ENCODE results near the gene KLHL33. TPM values are rescaled to one million over a fixed set of nuclear protein-coding genes. Genes with fewer than 3 reads are reported as not detected.

The KLHL33 gene, protein sequence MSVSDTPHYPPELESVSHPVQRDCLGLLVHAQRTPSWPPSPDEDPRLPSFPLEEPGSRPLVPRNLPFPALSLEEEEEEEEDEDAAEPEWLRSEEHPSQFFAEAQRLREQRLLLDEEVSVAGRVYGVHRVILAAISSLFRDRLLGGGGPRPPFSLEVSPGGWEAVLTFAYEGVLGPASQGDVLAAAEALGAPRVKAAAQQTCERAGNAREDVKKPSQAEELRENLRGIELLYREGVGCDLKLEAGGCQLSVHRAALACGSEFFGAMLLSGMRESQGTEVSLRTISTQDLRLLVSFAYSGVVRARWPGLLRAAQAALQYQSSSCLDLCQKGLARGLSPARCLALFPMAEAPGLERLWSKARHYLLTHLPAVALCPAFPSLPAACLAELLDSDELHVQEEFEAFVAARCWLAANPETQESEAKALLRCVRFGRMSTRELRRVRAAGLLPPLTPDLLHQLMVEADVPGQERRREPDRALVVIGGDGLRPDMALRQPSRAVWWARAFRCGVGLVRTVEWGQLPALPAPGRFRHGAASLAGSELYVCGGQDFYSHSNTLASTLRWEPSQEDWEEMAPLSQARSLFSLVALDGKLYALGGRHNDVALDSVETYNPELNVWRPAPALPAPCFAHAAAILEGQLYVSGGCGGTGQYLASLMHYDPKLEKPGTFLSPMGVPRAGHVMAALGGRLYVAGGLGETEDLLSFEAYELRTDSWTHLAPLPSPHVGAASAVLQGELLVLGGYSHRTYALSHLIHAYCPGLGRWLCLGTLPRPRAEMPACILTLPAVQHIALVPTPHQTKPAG
- total RNA-seq: 0.10 TPM

DNA sequence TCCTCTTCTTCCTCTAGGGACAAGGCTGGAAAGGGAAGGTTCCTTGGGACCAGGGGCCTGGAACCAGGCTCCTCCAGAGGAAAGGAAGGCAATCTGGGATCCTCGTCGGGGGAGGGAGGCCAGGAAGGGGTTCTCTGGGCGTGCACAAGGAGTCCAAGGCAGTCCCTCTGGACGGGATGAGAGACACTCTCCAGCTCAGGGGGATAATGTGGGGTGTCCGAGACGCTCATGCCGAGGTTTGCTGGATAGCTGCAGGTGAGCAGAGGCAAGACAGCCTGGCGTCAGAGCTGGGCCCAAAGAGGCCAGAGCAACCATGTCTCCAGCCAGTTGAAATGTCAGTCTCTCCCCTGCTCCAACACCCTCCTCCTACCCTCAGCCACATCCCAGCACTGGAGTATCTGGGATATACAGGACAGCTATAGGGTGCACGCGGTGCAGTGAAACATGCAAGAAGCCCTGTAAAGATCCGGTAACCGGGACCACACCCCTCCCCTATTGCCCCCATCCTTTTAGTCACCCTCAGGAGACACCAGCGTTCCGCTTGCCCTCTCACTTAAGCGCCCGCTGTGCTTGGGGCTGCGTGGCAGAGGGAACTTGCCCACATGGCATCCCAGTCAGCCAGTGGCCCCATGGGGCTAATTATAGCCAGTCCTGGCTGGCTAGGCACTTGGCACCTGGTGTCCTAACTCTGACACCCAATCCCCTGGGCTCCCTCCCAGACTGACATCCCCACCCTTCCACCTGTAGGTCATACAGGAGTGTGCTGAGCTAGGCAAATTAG lies at the start of gene KLHL33:
Gene KLHL33, minus strand, starts transcription at position 585 of the 781 bp plus-strand sequence. Its CDS starts 355 bp downstream, at position 230.
- Histone ChIP-seq H3K4me3 (ENCODE audit: low read length) (no peak within 1 kb of the TSS), H3K27me3 (ENCODE audit: insufficient read depth, low read length) (no peaks in the 10 kb centered on the region), H3K4me1 (ENCODE audit: insufficient read depth, low read length) (peaks cover 27% of the 10 kb centered on the region), H3K9me3 (ENCODE audit: low read depth, low read length) (no peaks in the 10 kb centered on the region)

GRCh38 chr14:20482382-20482781 lies 46.4 kb upstream of the KLHL33 start:
- Histone ChIP-seq H3K4me3 (ENCODE audit: low read length) (no peak overlapping the region), H3K9me3 (ENCODE audit: low read depth, low read length) (no peaks in the 10 kb centered on the region), H3K27me3 (ENCODE audit: insufficient read depth, low read length) (no peaks in the 10 kb centered on the region), H3K4me1 (ENCODE audit: insufficient read depth, low read length) (peaks cover 26% of the 10 kb centered on the region)

DNA sequence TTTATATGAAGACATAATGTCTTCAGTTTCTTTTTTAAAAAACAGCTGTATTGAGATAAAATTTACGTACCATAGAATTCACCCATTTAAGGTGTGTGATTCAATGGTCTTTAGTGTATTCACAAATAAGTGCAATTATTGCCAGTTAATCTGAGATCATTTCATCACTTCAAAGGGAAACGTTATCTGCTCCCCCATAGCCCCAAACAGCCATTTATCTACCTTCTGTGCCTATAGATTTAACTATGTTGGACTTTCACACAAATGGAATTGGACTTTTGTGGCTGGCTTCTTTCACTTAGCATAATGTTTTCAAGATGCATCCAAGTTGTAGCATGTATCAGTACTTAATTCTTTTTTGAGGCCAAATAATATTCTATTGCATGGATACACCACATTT lies 42.9 kb upstream of the KLHL33 start:
- Histone ChIP-seq H3K4me1 (ENCODE audit: insufficient read depth, low read length) (peaks cover 33% of the 10 kb centered on the region), H3K9me3 (ENCODE audit: low read depth, low read length) (no peaks in the 10 kb centered on the region), H3K27me3 (ENCODE audit: insufficient read depth, low read length) (no peaks in the 10 kb centered on the region), H3K4me3 (ENCODE audit: low read length) (no peak overlapping the region)

DNA sequence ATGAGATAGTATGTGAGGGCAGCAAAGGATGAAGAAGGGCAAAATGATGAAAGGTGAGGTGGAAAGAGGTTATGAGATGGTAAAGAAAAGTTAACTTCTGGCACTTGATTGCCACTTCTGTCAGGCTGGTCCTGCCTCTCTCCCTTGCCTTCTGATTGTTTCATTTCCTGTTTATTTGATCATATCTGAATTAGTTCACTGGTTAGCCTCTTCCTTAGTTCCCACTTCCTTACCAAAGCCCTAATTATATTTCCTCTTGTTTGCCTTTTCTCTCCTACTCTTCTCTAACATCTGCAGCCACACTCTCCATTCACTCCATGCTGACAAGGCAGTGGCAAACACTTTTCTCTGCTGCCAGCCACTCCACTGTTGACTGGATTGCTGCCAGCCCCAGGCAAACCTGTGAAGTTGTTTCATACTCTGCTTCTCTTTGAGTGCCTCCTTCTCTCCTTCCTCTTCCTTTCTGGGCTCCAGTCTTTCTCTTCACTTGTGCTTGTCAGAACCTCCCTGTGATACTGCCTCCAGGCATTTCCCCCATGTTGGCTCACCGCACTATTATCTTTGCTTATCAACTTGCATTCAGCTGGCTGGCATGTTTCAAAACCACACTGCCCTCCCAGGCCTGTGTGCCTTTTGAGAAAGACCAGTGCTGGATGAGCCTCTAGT lies 41.4 kb upstream of the KLHL33 start:
- Histone ChIP-seq H3K27me3 (ENCODE audit: insufficient read depth, low read length) (no peaks in the 10 kb centered on the region), H3K4me3 (ENCODE audit: low read length) (no peak overlapping the region), H3K9me3 (ENCODE audit: low read depth, low read length) (no peaks in the 10 kb centered on the region), H3K4me1 (ENCODE audit: insufficient read depth, low read length) (peaks cover 38% of the 10 kb centered on the region)

DNA sequence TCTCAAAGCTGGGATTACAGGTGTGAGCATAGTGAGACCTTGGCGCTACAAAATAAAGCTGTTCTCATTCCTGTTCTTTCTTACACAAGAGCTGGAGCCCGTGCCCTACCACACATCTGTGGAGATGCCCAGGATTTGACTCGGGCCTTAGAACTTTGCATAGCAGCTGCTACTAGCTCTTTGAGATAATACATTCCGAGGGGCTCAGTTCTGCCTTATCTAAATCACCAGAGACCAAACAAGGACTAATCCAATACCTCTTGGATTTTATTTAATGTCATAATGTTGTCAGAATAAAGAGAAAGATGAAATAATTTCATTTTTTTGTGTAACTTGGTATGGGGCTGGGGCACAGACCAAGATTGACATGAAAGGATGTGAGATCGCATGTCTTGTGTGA lies 40.8 kb upstream of the KLHL33 start:
- no peaks in the 10 kb centered on the region for H3K9me3 ChIP-seq (ENCODE audit: low read depth, low read length)
- no peak overlapping the region for H3K4me3 ChIP-seq (ENCODE audit: low read length)
- H3K27me3 ChIP-seq (ENCODE audit: insufficient read depth, low read length): no peaks in the 10 kb centered on the region
- peaks cover 44% of the 10 kb centered on the region for H3K4me1 ChIP-seq (ENCODE audit: insufficient read depth, low read length)

DNA sequence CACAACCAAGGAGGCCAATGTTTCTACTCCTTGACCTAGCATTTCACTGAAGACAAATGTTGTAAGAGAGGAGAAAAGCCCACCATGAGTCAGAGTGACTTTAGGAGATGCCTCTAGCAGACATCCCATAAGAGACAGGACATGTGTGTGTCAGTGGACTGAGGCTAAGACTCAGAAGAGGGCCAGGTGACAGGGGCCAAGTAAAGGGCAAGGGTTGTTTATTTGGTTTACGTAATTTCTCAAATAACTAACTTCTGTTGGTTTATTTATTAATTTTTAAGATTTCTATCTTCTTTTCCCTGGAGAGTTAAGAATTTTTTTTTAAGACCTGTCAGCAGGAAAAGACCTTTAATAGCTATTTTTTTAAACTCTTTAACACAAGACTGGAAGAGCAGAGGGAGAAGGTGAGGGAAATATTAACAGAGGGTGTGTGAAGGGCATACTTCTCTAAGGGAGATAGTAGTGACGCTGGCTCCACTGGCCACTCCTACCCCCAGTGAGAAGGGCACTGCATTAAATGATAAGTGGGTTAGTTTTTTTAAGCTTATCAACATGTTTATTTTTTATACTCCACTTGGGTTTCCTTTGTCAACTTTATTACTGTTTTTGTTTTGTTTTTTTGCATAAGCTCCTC lies 36.7 kb upstream of the KLHL33 start:
- Histone ChIP-seq H3K4me3 (ENCODE audit: low read length) (no peak overlapping the region), H3K4me1 (ENCODE audit: insufficient read depth, low read length) (peaks cover 57% of the 10 kb centered on the region), H3K9me3 (ENCODE audit: low read depth, low read length) (no peaks in the 10 kb centered on the region), H3K27me3 (ENCODE audit: insufficient read depth, low read length) (no peaks in the 10 kb centered on the region)

DNA sequence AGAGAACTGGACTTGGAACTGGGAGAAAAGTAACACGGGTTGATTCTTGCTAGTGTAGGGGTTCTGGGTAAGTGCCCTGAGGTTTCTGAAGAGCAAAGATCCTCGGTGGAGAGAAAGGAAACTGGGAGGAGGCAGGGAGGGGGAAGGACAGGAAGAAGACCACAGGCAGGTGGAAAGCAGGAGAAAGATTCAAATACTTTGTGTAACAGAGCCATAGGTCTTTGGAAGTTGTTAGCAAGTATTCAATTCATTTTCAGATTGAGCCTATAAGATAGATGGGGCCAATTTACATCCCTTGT lies 34.6 kb upstream of the KLHL33 start:
- Histone ChIP-seq H3K27me3 (ENCODE audit: insufficient read depth, low read length) (no peaks in the 10 kb centered on the region), H3K4me1 (ENCODE audit: insufficient read depth, low read length) (peaks cover 36% of the 10 kb centered on the region), H3K9me3 (ENCODE audit: low read depth, low read length) (no peaks in the 10 kb centered on the region), H3K4me3 (ENCODE audit: low read length) (peak overlapping the region; percentile 60)

DNA sequence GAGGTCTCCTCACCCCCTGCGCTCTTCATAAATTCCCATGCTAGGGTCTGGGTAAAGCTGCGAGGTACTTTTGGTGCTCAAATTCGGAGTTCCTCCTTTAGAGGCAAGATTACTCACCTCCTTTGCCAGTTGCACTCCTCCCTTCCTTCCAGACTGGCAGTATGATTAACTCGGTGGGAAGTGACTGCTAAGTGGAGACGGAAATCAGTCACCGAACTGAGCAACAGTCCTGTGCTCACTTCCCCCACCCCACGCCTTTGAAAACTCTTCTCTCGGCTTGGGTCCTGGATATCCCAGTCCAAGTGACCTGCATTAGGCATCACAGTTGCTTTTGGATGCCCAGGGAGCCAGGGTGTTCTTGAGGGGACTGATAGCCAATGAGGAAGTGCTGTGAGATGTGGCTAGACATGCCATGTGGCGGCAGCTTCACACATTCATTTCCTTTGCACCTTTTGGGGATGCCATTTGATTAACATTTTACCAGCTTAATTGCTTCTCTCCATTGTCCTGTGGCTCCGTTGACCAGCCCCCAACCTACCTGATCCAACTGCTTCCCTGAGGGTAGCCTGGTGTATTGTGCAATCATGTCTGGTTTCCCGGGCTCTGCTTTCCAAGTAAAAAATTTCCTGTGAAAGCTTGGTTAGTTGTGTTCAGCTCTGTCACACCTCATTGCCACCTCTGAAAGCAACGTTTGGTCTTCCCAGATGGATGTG lies 34.1 kb upstream of the KLHL33 start:
- H3K4me1 ChIP-seq (ENCODE audit: insufficient read depth, low read length): peaks cover 35% of the 10 kb centered on the region
- H3K27me3 ChIP-seq (ENCODE audit: insufficient read depth, low read length): no peaks in the 10 kb centered on the region
- peak overlapping the region; percentile 60 for H3K4me3 ChIP-seq (ENCODE audit: low read length)
- H3K9me3 ChIP-seq (ENCODE audit: low read depth, low read length): no peaks in the 10 kb centered on the region

DNA sequence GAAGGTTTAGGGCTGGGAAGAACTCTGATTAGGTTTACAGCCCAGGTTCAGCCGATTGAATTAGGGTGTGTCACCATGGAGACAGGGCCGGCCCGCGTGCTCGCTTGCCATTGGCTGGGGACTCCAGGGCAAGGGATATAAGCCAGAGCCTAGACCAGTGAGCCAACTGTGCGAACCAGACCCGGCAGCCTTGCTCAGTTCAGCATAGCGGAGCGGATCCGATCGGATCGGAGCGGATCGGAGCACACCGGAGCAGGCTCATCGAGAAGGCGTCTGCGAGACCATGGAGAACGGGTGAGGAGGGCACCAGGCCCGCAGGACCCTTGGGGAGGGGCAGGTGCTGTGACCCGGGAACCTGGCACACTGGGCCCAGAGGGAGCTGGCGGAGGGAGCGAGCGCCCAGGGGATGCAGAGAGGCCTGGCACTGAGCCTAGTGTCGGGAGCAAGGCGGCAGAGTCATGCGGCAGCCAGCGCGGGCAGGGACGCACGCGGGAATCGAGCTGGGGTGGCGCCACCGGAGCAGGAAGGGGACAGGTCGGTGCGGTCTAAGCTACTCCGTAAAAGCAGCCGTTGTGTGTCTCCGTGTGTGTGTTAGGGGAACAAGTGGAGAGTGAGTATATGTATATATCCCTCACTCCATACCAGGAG lies 33.4 kb upstream of the KLHL33 start, which contains the start of gene PNP:
Gene PNP, plus strand, starts transcription at position 165 of the 648 bp plus-strand sequence. Its CDS starts 119 bp downstream, at position 284.
- Histone ChIP-seq H3K4me3 (ENCODE audit: low read length) (peak within 1 kb of the TSS; percentile 60), H3K4me1 (ENCODE audit: insufficient read depth, low read length) (peaks cover 35% of the 10 kb centered on the region), H3K9me3 (ENCODE audit: low read depth, low read length) (no peaks in the 10 kb centered on the region), H3K27me3 (ENCODE audit: insufficient read depth, low read length) (no peaks in the 10 kb centered on the region)

DNA sequence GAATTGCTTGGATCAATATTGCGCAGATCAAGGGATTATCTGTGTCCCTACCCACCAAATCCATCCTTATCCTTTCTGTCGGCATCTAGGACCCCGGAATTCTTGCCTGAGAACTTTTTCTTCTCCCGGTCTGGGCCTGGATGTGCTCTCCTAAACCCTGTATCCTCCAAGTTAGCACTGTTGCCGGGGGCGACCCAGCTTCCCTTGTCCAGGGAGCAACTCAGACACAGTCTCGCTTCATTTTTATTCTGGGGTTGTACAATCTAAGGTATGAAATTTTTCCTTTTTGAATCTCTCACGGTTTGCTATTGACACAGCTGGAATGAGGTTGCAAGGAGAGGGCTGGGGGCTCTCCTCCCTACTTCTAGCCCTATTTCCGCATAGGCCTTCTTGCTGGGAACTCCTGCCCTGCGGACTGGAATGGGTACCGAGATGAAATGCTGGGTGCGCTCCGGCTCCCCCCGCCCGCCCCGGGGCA lies 32.8 kb upstream of the KLHL33 start:
- no peaks in the 10 kb centered on the region for H3K9me3 ChIP-seq (ENCODE audit: low read depth, low read length)
- peaks cover 35% of the 10 kb centered on the region for H3K4me1 ChIP-seq (ENCODE audit: insufficient read depth, low read length)
- no peaks in the 10 kb centered on the region for H3K27me3 ChIP-seq (ENCODE audit: insufficient read depth, low read length)
- peak overlapping the region; percentile 60 for H3K4me3 ChIP-seq (ENCODE audit: low read length)

DNA sequence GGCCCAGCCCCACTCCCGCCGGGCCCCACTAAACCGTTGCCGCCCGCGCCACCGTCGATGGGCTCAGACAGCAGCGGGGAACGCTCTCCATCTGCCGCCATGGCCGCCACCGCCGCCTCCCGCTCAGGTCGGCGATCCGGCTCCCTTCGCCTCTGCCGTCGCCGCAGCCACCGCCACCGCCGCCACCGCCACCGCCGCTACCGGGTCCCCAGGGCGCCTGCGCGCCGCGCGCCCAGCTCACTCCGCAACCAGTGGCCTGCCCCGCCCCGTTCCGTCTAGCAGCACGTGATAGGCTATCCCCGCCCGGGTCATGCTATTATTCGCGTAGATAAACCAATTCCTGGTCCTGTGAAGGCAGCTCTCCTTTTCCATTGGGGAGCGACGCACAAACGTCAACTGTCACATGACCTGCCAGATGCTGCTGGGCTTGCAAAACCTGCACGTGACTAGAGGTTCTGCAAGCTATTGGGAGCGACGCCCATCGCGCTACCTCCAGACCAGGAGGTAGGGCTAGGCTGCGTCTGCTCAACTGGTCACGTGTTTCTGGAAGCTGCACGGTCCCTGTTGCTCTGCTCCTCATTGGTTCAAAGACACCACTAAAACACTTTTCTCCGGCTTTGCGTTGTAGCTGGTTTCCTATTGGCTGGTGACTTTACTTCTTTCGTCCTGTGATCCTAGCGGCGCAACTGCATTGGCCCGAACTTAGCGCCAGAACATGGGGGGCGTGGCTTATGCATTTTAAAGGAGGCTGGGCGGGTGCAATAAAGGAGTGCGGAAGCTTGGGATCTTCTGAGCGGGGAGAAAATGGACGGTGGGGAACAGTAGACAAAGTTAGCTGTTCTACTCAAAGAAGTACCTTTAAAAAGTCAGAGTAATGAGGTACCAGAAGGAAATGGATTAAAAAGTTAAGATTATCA lies 25.5 kb upstream of the KLHL33 start, which contains the start of gene PIP4P1:
Gene PIP4P1, minus strand, starts transcription at position 210 of the 917 bp plus-strand sequence. Its CDS starts 109 bp downstream, at position 101.
- Histone ChIP-seq H3K4me3 (ENCODE audit: low read length) (peak within 1 kb of the TSS; percentile 68), H3K4me1 (ENCODE audit: insufficient read depth, low read length) (peaks cover 52% of the 10 kb centered on the region), H3K9me3 (ENCODE audit: low read depth, low read length) (no peaks in the 10 kb centered on the region), H3K27me3 (ENCODE audit: insufficient read depth, low read length) (no peaks in the 10 kb centered on the region)

DNA sequence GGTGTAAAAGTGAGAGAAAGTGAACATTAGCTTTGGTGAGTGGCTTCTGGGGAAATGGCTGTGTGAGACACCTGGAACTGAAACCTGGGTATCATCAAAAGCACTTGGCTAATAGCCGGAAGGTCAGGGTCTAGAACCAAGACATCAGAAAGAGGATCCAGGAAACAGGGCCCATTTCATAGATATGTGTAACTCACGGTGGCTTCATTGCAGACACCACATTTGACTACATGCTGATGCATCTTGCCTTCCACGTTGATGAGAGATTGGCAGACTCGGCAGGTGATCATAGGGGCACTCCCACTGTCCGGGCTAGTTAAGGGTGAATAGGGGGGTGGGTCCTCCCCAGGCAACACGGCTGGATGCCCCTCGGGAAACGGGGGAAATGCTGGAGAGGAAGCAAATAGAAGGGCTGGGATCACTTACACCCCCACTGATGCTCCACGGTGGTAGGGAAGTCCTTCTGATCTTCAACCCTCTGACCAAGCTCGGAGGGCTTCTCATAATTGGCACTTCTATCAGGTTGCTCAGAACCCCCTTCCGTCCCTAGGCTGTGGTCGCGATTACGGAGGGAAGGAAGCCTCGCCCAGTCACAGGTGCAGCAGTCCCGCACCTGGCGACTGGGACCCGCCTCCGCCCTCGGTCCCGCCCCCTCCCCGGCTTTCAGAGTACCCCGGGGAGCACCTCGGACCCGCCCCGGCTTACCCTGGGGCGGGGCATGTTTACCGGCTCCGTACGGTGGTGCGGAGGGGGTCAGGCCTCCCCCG lies 24.7 kb upstream of the KLHL33 start:
- Histone ChIP-seq H3K4me3 (ENCODE audit: low read length) (peak overlapping the region; percentile 68), H3K4me1 (ENCODE audit: insufficient read depth, low read length) (peaks cover 60% of the 10 kb centered on the region)

More for the DNA sequence above, 24.7 kb upstream of the KLHL33 start:
- no peaks in the 10 kb centered on the region for H3K27me3 ChIP-seq (ENCODE audit: insufficient read depth, low read length)
- no peaks in the 10 kb centered on the region for H3K9me3 ChIP-seq (ENCODE audit: low read depth, low read length)

Data from mononuclear cell (primary cell).